Erythroblast (primary cell): ENCODE data around the gene RCAN1.

Experiments used
- GATA1 ChIP-seq: IDR thresholded peaks from 2 replicates; pipeline ENCODE4 v1.6.1; 2011; ENCODE audit warnings: low read depth, mild to moderate bottlenecking, control low read depth, low read length, moderate library complexity
- POLR2A ChIP-seq: IDR thresholded peaks from 2 replicates; pipeline ENCODE4 v1.6.1; 2011; ENCODE audit warnings: mild to moderate bottlenecking, low read length

DNA sequence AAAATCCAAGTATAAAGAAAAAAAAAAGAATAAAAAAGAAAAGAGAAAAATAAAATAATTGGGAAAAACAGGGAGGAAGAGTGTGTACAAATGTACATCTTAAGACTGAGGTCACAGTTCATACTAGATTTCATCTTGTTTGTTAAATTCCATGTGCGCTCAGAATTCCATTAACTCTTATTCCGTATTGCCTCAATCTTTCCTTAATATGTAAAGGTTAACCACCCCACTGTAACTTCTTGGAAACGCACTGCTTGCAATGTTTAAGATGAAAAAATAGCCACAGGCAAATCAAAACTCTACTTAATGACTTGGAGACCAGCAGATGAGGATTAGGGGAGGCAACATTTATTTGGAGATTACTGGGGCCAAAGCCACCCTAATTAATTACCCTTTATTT lies 79.0 kb downstream of the RCAN1 start:
- TF ChIP-seq POLR2A = no peak
- TF ChIP-seq GATA1 = no peak
